GM21576 (cell line): ENCODE results near the gene ENOX1.

Experiments
- ATAC-seq: cut with Tn5 transposase; IDR thresholded peaks from one replicate; pipeline ENCODE4 v1.9.1; 2021; ENCODE audit warnings: mild to moderate bottlenecking, moderate library complexity; ENCODE audit not compliant: unreplicated experiment

ENOX1 gene

GRCh38 chr13:43611281-43612273 lies 175.2 kb downstream of the ENOX1 start:
- ATAC-seq = no peak

- no peak for ATAC-seq
Measured at GRCh38 chr13:43608400-43609137, 178.2 kb downstream of the ENOX1 start.

GRCh38 chr13:43597599-43597945 lies 189.2 kb downstream of the ENOX1 start:
- no peak for ATAC-seq

- ATAC-seq = no peak
Measured at GRCh38 chr13:43596924-43597598, 189.7 kb downstream of the ENOX1 start.

- no peak for ATAC-seq
Measured at GRCh38 chr13:43596006-43596405, 190.8 kb downstream of the ENOX1 start.

GRCh38 chr13:43587376-43587775 lies 199.4 kb downstream of the ENOX1 start:
- ATAC-seq = no peak

GRCh38 chr13:43584751-43585150 lies 202.0 kb downstream of the ENOX1 start:
- no peak for ATAC-seq

GRCh38 chr13:43583321-43583720 lies 203.5 kb downstream of the ENOX1 start:
- no peak for ATAC-seq

GRCh38 chr13:43580280-43580679 lies 206.5 kb downstream of the ENOX1 start:
- ATAC-seq = no peak

GRCh38 chr13:43579321-43579720 lies 207.5 kb downstream of the ENOX1 start:
- no peak for ATAC-seq

- ATAC-seq = no peak
Measured at GRCh38 chr13:43574605-43575004, 212.2 kb downstream of the ENOX1 start.

- ATAC-seq = no peak
Measured at GRCh38 chr13:43573802-43574514, 212.8 kb downstream of the ENOX1 start.

- ATAC-seq = no peak
Measured at GRCh38 chr13:43573361-43573740, 213.4 kb downstream of the ENOX1 start.

- ATAC-seq = no peak
Measured at GRCh38 chr13:43572656-43573360, 214.0 kb downstream of the ENOX1 start.

GRCh38 chr13:43569658-43570057 lies 217.1 kb downstream of the ENOX1 start:
- no peak for ATAC-seq

GRCh38 chr13:43567608-43568007 lies 219.2 kb downstream of the ENOX1 start:
- ATAC-seq = no peak

- ATAC-seq = no peak
Measured at GRCh38 chr13:43564952-43565351, 221.8 kb downstream of the ENOX1 start.

GRCh38 chr13:43561081-43561480 lies 225.7 kb downstream of the ENOX1 start:
- no peak for ATAC-seq

GRCh38 chr13:43558939-43559338 lies 227.8 kb downstream of the ENOX1 start:
- no peak for ATAC-seq

GRCh38 chr13:43558326-43558725 lies 228.4 kb downstream of the ENOX1 start:
- ATAC-seq = no peak
